Panc1 (cell line): Measurements from ENCODE around the gene ARL4A. TPM values are rescaled to one million over a fixed set of nuclear protein-coding genes. Genes with fewer than 3 reads are reported as not detected.
A peak's percentile ranks its signal among the peaks of the same experiment; 100 is the strongest.

ENCODE experiments used
- ATAC-seq: fragments of 200-7000 bp; cut with Tn5 transposase; 2 replicates; pipeline ENCODE4 v1.9.1; 2020; ENCODE audit warnings: mild to moderate bottlenecking, moderate library complexity
- BruUV-seq: library from RNA; stranded (reverse); fragments of 400-500 nt; replicated peaks from 2 replicates; lab custom pipeline; 2021; lab: Mats Ljungman, UMichigan
- CTCF ChIA-PET: fragments of 300-600 bp; sonication (Branson Sonifier 250); formaldehyde crosslinking; loops from one replicate; lab custom pipeline; 2022; ENCODE audit warnings: antibody characterized with exemption; lab: Charles Lee
- POLR2A ChIA-PET: fragments of 300-600 bp; sonication (Branson Sonifier 250); formaldehyde crosslinking; loops from one replicate; lab custom pipeline; 2022; ENCODE audit warnings: antibody characterized with exemption; lab: Charles Lee
- DNase-seq: peaks from one replicate; pipeline ENCODE4 v3.0.0-alpha.2; 2010; ENCODE audit warnings: low read depth, low spot score
- H3K27ac ChIP-seq: 2 replicates; pipeline ENCODE4 v1.5.1; 2011; ENCODE audit warnings: mild to moderate bottlenecking, low read length, inconsistent platforms
- H3K27me3 ChIP-seq: fragments of 200-500 bp; sonication (Bioruptor generic); 2 replicates; pipeline ENCODE4 v1.6.0; 2014; ENCODE audit warnings: low read length, inconsistent platforms; ENCODE audit not compliant: control insufficient read depth, insufficient read depth
- H3K36me3 ChIP-seq: fragments of 200-500 bp; sonication (Bioruptor generic); 2 replicates; pipeline ENCODE4 v1.5.1; 2014; ENCODE audit warnings: inconsistent platforms, mild to moderate bottlenecking, low read length, moderate library complexity; ENCODE audit not compliant: control insufficient read depth, insufficient read depth
- H3K4me1 ChIP-seq: 2 replicates; pipeline ENCODE4 v1.5.1; 2011; ENCODE audit warnings: inconsistent platforms, mild to moderate bottlenecking, low read length, moderate library complexity; ENCODE audit not compliant: control insufficient read depth, insufficient read depth
- H3K4me3 ChIP-seq, 2 experiments: 2 replicates each; pipeline ENCODE4 v1.5.1; 2011 to 2012; ENCODE audit warnings: low read depth in 2 of 2, low read length in 2 of 2, mild to moderate bottlenecking in 2 of 2, inconsistent platforms in 1 of 2, moderate library complexity in 1 of 2
- H3K9me3 ChIP-seq: fragments of 200-500 bp; sonication (Bioruptor generic); 2 replicates; pipeline ENCODE4 v1.5.1; 2014; ENCODE audit warnings: low read depth, mild to moderate bottlenecking, inconsistent platforms, low read length, moderate library complexity; ENCODE audit not compliant: control insufficient read depth, insufficient read depth
- POLR2AphosphoS5 ChIP-seq: IDR thresholded peaks from 2 replicates; pipeline ENCODE4 v1.6.1; 2012; ENCODE audit warnings: mild to moderate bottlenecking, low read depth, low read length, moderate library complexity
- SIN3A ChIP-seq: IDR thresholded peaks from 2 replicates; pipeline ENCODE4 v1.6.1; 2012; ENCODE audit warnings: low read depth, mild to moderate bottlenecking, low read length, moderate library complexity, borderline replicate concordance; ENCODE audit not compliant: insufficient read depth
- TCF7L2 ChIP-seq: IDR thresholded peaks from 2 replicates; pipeline ENCODE4 v1.6.1; 2011; ENCODE audit warnings: mild to moderate bottlenecking, low read depth, low read length, inconsistent platforms
- in situ Hi-C: cut with HindIII; loops from 2 replicates; pipeline ENCODE4 v1.10.0; 2016; ENCODE audit warnings: low sequenced_read_pairs, low pct_unique_long_range_greater_than_20kb
- intact Hi-C: fragments of 100-400 bp; cut with micrococcal nuclease; formaldehyde crosslinking; loops from one replicate; pipeline ENCODE4 v1.10.0; 2022; ENCODE audit not compliant: unreplicated experiment
- total RNA-seq: library from RNA; stranded (reverse); gene quantifications from one replicate; pipeline ENCODE4 v1.2.1, GENCODE V29; 2021; ENCODE audit not compliant: unreplicated experiment
- TF ChIP-seq, protein P1 (sequence below): fragments of 450-650 bp; IDR thresholded peaks from 2 replicates; pipeline ENCODE4 v1.5.1; 2017; ENCODE audit warnings: mild to moderate bottlenecking
- TF ChIP-seq, protein P2 (sequence below), 2 experiments: IDR thresholded peaks; 2 replicates each; pipeline ENCODE4 v1.6.1; 2011 to 2012; ENCODE audit warnings: low read depth in 2 of 2, control low read depth in 1 of 2, low read length in 1 of 2, mild to moderate bottlenecking in 1 of 2, moderate library complexity in 1 of 2; ENCODE audit not compliant: insufficient read depth in 1 of 2

ARL4A gene
- total RNA-seq, 1 experiment from 2014 or later: 37.4 TPM

DNA sequence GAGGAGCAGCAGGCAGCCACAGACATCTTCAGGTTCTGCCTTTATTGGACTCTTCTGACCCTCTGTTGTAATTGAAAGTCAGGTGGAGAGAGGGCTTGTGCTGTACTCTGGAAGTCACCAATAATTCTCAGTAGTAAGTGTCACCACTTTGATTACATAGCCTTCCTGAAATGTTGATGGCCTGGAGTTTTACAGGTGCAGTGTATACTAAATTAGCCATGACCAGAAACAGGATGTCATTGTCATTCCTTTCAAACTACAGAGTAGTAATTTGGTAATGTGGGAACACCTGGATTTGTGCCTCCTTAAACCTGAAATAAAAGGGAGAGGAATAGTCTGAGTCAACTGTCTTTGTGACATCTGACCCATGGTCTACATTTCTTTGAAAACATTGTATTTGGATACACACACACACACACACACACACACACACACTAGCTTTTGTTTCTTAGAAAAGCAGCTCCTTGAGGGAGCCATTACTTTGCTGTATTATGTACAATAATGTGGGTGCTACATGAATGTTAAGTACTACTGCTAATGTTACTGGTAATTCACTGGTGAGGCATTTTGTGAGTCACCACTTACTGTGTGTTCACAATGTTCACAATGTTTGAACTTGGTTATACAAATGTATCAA is 19.6 kb downstream of the ARL4A start:
- no peak for DNase-seq
- no peaks in the 10 kb centered on the region; the same call in 1 of the 2 replicates for H3K4me1 ChIP-seq
- H3K4me3 ChIP-seq: no peak overlapping the region
- H3K36me3 ChIP-seq: no peaks in the 10 kb centered on the region
- POLR2A ChIA-PET: no interaction called here
- H3K27ac ChIP-seq: no peak overlapping the region
- no peaks in the 10 kb centered on the region for H3K27me3 ChIP-seq
- TF ChIP-seq, protein P1, sequence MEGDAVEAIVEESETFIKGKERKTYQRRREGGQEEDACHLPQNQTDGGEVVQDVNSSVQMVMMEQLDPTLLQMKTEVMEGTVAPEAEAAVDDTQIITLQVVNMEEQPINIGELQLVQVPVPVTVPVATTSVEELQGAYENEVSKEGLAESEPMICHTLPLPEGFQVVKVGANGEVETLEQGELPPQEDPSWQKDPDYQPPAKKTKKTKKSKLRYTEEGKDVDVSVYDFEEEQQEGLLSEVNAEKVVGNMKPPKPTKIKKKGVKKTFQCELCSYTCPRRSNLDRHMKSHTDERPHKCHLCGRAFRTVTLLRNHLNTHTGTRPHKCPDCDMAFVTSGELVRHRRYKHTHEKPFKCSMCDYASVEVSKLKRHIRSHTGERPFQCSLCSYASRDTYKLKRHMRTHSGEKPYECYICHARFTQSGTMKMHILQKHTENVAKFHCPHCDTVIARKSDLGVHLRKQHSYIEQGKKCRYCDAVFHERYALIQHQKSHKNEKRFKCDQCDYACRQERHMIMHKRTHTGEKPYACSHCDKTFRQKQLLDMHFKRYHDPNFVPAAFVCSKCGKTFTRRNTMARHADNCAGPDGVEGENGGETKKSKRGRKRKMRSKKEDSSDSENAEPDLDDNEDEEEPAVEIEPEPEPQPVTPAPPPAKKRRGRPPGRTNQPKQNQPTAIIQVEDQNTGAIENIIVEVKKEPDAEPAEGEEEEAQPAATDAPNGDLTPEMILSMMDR: no peak
- TF ChIP-seq, protein P2, sequence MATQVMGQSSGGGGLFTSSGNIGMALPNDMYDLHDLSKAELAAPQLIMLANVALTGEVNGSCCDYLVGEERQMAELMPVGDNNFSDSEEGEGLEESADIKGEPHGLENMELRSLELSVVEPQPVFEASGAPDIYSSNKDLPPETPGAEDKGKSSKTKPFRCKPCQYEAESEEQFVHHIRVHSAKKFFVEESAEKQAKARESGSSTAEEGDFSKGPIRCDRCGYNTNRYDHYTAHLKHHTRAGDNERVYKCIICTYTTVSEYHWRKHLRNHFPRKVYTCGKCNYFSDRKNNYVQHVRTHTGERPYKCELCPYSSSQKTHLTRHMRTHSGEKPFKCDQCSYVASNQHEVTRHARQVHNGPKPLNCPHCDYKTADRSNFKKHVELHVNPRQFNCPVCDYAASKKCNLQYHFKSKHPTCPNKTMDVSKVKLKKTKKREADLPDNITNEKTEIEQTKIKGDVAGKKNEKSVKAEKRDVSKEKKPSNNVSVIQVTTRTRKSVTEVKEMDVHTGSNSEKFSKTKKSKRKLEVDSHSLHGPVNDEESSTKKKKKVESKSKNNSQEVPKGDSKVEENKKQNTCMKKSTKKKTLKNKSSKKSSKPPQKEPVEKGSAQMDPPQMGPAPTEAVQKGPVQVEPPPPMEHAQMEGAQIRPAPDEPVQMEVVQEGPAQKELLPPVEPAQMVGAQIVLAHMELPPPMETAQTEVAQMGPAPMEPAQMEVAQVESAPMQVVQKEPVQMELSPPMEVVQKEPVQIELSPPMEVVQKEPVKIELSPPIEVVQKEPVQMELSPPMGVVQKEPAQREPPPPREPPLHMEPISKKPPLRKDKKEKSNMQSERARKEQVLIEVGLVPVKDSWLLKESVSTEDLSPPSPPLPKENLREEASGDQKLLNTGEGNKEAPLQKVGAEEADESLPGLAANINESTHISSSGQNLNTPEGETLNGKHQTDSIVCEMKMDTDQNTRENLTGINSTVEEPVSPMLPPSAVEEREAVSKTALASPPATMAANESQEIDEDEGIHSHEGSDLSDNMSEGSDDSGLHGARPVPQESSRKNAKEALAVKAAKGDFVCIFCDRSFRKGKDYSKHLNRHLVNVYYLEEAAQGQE (IDR thresholded peaks at IDR 0.05; ENCODE audit: insufficient read depth in 1 of 2, low read depth in 2 of 2, low read length in 1 of 2): no peak
- TF ChIP-seq POLR2AphosphoS5: no peak
- no peak for TF ChIP-seq SIN3A
- TF ChIP-seq TCF7L2: no peak
- CTCF ChIA-PET: no interaction called here
- in situ Hi-C loops (no loop called here), intact Hi-C loops (no loop called here)
- ATAC-seq: 0 out of 2 replicates have a peak, but pooled peaks have one; percentile 38
- no TSS peak for BruUV-seq
- H3K9me3 ChIP-seq: no peaks in the 10 kb centered on the region

DNA sequence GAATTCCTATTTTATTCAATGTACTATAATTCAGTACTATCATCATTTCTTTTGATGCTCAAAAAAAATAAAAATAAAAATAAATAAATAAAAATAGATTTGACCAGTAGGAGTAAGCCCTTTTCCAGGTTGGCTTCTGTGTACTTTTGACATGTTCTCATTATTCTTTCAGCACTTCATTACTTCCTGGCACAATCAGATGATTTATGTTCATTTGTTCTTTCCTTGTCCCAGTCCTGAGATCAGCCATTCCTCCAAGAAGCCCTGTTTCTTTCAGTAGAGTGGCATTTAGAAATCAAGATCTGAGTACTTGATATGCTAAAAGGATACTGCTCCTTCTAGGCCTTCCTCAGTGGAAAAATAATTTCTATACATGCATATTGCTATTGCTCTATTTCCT is 20.9 kb downstream of the ARL4A start:
- no peaks in the 10 kb centered on the region; the same call in 1 of the 2 replicates for H3K4me1 ChIP-seq
- in situ Hi-C loops: no loop called here
- POLR2A ChIA-PET: no interaction called here

More for the DNA sequence above, 20.9 kb downstream of the ARL4A start:
- intact Hi-C loops: no loop called here
- CTCF ChIA-PET: no interaction called here
- no peak overlapping the region for H3K4me3 ChIP-seq
- DNase-seq (no peak), ATAC-seq (no peak)
- no TSS peak for BruUV-seq
- no peaks in the 10 kb centered on the region for H3K27me3 ChIP-seq
- TF ChIP-seq TCF7L2: no peak
- TF ChIP-seq, protein P2 (IDR thresholded peaks at IDR 0.05; ENCODE audit: insufficient read depth in 1 of 2, low read depth in 2 of 2, low read length in 1 of 2): no peak
- TF ChIP-seq, protein P1: no peak
- no peak for TF ChIP-seq POLR2AphosphoS5
- no peak overlapping the region for H3K27ac ChIP-seq
- H3K36me3 ChIP-seq: no peaks in the 10 kb centered on the region
- H3K9me3 ChIP-seq: no peaks in the 10 kb centered on the region
